ENCODE data around the gene ORC3.
"Not testable (repeated sequence)": the region's sequence is repeated elsewhere in the genome, so short reads cannot be mapped to it uniquely, and the experiment has no call there.

ORC3 gene

GRCh38 chr6:87660226-87660911 lies 70.4 kb downstream of the ORC3 start:
- no peak for DNase-seq (ENCODE audit: low read depth in 2 of 3, low spot score in 1 of 3)

GRCh38 chr6:87661016-87661415 lies 71.1 kb downstream of the ORC3 start:
- no peak for DNase-seq (ENCODE audit: low read depth in 2 of 3, low spot score in 1 of 3)

DNA sequence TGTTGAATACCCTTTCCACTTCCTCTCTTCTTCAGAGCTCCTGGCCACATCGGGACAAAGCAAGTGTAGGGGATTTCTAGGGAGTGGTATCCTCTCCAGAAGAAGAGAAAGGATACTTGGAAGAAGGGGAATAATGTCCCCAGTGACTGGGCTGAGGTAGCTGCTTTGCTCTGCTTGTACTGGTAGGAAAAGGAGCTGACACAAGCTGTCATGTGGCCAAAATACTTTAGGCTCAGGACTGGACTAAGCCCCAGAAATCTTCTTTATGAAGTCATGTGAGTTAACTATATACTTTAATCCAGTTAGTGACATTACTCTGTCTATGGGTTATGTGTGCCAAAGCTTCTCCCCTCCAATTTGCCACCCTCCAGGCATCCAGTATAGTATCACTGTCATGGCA lies 71.6 kb downstream of the ORC3 start:
- DNase-seq (ENCODE audit: low read depth in 2 of 3, low spot score in 1 of 3), result no peak

DNA sequence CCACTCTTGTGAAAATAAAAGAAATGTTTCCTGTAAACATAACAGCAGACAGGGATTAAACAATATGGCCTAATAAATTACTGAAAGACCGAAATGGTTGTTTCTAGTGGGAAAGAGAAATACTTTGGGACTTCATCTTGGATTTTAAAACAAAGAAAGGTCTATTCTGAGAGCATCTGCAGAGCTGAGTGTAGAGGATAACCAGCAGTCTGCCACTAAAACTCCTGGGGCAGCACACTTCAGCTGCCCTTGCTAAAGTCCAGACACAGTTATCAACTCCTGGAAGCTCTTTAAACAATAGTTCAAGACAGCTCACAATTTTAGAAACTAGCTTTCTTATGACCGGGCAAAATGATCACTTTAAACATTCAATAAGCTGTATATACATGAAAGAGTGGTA lies 73.5 kb downstream of the ORC3 start:
- no peak for DNase-seq (ENCODE audit: low read depth in 2 of 3, low spot score in 1 of 3)

- no peak for DNase-seq (ENCODE audit: low read depth in 2 of 3, low spot score in 1 of 3)
Observed at GRCh38 chr6:87664921-87665485, 75.1 kb downstream of the ORC3 start.

- DNase-seq (ENCODE audit: low read depth in 2 of 3, low spot score in 1 of 3), result no peak
Observed at GRCh38 chr6:87667032-87667431, 77.1 kb downstream of the ORC3 start.

DNA sequence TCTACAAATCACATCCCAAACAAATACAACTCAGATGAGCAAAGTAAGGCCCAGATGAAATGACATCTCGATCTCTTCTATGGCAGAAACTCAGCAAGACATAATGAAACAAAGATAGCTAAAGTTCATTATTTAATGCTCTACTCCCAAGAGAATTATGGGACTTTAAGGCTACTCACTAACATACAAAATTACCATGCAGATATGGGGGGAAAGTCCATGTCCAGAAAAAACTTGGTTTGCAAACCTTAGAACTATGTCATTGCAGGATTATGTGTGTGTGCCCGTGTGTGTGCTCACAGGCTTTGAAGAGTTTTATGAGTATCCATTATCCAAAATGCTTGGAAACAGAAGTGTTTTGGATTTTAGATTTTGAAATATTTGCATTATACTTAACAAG lies 78.1 kb downstream of the ORC3 start:
- DNase-seq (ENCODE audit: low read depth in 2 of 3, low spot score in 1 of 3), result no peak

DNA sequence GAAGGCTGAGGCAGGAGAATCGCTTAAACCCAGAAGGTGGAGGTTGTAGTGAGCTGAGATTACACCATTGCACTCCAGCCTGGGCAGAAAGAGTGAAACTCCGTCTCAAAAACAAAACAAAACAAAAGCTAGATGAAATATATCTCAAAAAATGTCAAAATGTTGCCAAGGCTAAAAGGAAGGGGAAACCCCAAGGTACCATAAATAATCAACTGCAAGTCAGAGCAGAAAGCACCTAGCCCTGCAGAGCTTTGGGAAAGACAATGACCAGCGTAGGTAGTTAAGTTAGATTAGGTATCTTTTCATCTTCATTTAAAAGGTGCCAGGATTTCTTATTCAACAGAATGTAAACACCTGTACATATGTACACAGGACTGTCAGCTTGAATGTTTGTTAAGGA lies 79.1 kb downstream of the ORC3 start:
- no peak for DNase-seq (ENCODE audit: low read depth in 2 of 3, low spot score in 1 of 3)

GRCh38 chr6:87670707-87671106 lies 80.8 kb downstream of the ORC3 start:
- DNase-seq (ENCODE audit: low read depth in 2 of 3, low spot score in 1 of 3), result no peak

DNA sequence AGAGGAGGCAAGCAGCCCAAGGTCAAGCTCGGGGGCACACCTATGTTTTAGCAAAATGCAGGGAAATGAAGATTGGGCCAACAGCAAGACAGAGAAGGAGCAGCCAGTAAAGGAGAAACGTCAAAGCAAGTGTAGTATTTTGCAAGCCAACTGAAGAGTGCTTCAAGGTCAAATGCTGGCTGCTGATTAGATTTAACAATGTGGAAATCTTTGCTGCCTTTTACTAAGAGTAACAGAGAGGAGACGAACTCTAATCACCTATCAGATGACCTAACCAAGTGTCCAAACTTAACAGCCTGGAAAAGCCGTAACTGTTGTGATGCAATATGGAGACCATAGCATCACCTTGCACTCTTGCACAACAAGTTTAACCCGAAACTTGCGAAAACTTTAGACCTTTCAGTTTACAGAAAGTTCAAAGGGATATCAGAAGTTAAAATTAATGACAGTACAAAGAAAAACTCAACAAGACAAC lies 81.7 kb downstream of the ORC3 start:
- no peak for DNase-seq (ENCODE audit: low read depth in 2 of 3, low spot score in 1 of 3)

GRCh38 chr6:87672641-87673040 lies 82.7 kb downstream of the ORC3 start:
- DNase-seq (ENCODE audit: low read depth in 2 of 3, low spot score in 1 of 3), result no peak

DNA sequence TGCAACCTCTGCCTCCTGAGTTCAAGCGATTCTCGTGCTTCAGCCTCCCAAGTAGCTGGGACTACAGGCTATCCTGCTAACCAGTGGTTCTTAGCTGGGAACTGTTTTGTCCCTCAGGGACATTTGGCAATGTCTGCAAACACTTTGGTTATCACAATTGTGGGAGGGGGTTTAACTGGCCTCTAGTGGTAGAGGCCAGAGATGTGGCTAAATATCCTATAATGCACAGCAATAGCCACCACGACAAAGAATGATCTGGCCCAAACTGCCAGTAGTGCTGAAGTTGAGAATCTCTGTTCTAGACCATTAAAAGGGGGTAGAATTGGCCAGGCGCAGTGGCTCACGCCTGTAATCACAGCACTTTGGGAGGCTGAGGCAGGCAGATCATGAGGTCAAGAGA lies 83.3 kb downstream of the ORC3 start:
- no peak for DNase-seq (ENCODE audit: low read depth in 2 of 3, low spot score in 1 of 3)

DNA sequence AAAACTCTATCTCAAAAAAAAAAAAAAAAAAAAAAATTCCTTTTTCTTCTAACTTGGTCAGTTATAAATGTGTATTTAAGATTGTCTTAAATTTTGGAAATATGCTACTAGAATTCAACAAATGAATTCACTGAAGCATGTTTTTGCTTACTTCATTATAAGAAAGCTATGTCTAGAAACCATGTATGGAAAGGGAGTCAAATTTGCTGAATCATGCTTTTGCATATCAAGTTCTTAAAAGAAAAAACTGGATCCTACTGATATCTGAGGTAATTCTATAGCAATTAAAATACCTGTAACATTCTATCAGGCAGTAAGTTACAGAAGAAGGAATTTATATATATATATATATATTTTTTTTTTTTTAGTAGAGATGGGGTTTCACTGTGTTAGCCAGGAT lies 84.4 kb downstream of the ORC3 start:
- DNase-seq (ENCODE audit: low read depth in 2 of 3, low spot score in 1 of 3), result no peak

DNA sequence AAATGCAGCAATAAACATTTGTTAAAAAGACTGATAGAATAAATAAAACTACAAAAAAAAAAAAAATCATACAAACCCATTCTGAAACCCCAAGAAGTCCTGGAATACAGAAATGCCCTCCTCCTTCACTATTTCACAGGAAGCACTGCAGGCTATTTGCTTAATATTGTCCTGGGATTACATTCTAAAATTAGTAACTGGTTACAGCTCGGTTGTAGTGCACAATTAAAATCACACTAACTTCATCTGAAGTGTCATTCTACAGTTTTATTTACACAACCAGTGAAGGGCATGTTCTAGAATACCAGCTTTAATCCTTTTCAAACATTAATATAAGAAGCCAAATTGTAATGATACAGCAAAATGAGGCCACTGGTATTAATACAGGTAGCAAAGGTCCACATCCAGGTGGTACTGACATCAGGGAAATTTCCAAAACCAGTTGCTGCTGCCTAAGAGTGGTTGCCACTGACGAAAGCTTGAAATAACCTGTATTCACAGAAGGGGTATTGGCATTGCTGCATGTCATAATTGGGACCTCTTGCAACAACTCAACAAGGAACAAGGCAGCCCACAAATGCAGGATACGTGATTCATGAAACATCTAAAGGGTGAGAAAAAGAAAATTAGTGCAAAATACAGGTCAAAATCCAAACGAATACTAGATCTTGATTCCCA lies 85.2 kb downstream of the ORC3 start:
- DNase-seq (ENCODE audit: low read depth in 2 of 3, low spot score in 1 of 3), result no peak

DNA sequence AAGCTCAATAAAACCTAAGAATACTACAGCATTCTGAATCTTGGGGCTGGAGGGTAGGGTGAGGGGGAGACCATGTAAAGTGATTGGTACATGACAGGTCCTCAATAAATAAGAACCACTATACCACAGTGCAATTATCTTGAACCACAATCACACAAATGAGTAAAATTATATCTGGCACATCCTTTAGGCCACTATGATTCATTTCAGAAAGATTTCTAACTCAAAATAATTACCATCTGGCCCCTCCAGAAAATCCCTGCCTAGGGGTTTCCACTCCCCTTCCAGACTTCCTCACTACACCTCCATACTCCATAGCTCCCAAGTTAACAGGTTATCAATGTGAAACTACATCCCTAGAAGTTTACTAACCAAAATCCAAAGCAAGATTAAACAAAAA lies 92.4 kb downstream of the ORC3 start:
- DNase-seq (ENCODE audit: low read depth in 2 of 3, low spot score in 1 of 3), result no peak

DNA sequence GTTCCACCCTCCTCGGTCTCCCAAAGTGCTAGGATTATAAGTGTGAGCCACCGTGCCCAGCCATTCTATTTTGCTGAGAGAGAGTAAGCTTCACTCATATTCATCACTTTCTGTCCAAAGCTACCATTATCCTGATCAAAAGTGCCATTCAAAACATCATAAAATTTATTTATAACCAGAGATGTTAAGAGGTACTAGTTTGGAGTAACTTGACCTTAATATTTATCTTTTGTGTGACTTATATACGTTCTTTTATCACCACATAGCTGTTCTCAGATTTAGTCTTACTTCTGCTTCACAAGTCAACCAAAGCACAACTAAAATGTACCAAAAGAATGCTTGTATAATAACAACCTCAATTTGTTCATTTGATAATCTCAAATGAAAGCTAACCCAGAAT lies 94.0 kb downstream of the ORC3 start:
- DNase-seq (ENCODE audit: low read depth in 2 of 3, low spot score in 1 of 3), result no peak

- DNase-seq (ENCODE audit: low read depth in 2 of 3, low spot score in 1 of 3), result no peak
Observed at GRCh38 chr6:87684895-87685654, 95.1 kb downstream of the ORC3 start.

GRCh38 chr6:87686636-87687205 lies 96.8 kb downstream of the ORC3 start:
- not testable (repeated sequence) for DNase-seq (ENCODE audit: low read depth in 2 of 3, low spot score in 1 of 3)

DNA sequence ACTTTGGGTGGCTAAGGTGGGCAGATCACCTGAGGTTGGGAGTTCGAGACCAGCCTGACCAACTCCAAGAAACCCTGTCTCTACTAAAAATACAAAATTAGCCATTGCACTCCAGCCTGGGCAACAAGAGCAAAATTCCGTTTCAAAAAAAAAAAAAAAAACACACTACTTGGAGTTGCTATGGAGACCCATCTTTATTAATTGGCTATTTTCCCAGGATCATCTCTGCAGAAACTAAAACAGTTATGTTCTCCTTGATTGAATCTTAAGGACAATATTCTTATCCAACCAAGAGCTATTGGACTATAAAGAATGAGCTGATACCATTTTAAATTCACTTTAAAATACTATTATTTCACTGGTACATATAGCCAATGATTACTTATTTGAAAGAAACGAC lies 97.4 kb downstream of the ORC3 start:
- DNase-seq (ENCODE audit: low read depth in 2 of 3, low spot score in 1 of 3), result no peak

DNA sequence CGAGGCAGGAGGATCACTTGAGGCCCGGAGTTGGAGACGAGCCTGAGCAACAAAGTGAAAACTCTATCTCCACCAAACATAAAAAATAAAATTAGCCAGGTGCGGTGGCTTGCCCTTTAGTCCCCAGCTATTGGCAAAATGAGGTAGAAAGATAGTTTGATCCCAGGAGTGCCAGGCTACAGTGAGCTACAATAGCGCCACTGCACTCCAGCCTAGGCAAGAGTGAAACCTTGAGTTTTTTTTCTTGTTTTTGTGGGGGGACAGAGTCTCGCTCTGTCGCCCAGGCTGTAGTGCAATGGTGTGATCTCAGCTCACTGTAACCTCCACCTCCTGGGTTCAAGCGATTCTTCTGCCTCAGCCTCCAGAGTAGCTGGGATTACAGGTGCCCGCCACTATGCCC lies 98.0 kb downstream of the ORC3 start:
- DNase-seq (ENCODE audit: low read depth in 2 of 3, low spot score in 1 of 3), result not testable (repeated sequence)

- no peak for DNase-seq (ENCODE audit: low read depth in 2 of 3, low spot score in 1 of 3)
Observed at GRCh38 chr6:87690441-87690840, 100.5 kb downstream of the ORC3 start.

DNA sequence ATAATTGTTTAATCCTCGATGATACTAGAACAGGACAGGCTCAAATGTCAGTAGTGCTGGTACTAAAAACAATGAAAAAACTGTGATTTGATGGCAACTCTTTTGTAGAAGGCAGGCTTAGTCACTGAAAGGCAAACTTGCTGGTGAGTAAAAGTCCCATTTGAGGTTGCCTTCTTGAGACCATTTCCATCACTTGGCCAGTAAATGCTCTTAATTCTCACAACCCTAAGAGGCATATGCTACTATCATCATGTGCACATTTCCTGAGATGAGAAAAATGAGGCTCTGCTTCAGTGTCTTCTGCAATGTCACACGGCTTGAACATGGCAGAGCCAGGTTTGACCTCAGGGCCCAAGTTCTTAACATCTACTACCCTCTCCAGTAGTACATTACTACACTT lies 102.2 kb downstream of the ORC3 start:
- no peak for DNase-seq (ENCODE audit: low read depth in 2 of 3, low spot score in 1 of 3)
